Measurements from ENCODE around the gene ELK3. TPM values are rescaled to one million over a fixed set of nuclear protein-coding genes. Genes with fewer than 3 reads are reported as not detected.
A peak's percentile ranks its signal among the peaks of the same experiment; 100 is the strongest.

Gene ELK3
- total and polyA plus RNA-seq, 8 donors: 2.2 to 21.7 (median 12.7) TPM

- Histone ChIP-seq H3K27me3 (no peaks in the 10 kb centered on the region), H3K4me3 (no peak overlapping the region), H3K4me1 (peaks cover 48 to 88% (median 68%) of the 10 kb centered on the region in 4 donors), H3K9me3 (no peaks in the 10 kb centered on the region), H3K36me3 (no peaks in the 10 kb centered on the region), H3K27ac (peak overlapping the region; percentile 18 to 90 (median 86))
- intact Hi-C loops (cut with DNase I; ENCODE audit: low total_unique reads): no loop called here
- no peak for TF ChIP-seq EP300 (IDR thresholded peaks at IDR 0.05)
- no peak for TF ChIP-seq POLR2AphosphoS5 (IDR thresholded peaks at IDR 0.05)
- no peak for TF ChIP-seq POLR2A (IDR thresholded peaks at IDR 0.05)
- TF ChIP-seq CTCF (IDR thresholded peaks at IDR 0.05): no peak
- 68 to 81% (median 78%) methylated on average over 18 of the region's 18 CpGs for WGBS, 5 donors
- peak in 1 of 2 donors; percentile 23 for DNase-seq
These were observed 42.1 kb downstream of the ELK3 start for GRCh38 chr12:96236221-96236822.

GRCh38 chr12:96237035-96237434, 42.9 kb downstream of the ELK3 start:
- H3K36me3 ChIP-seq: no peaks in the 10 kb centered on the region
- TF ChIP-seq POLR2AphosphoS5 (IDR thresholded peaks at IDR 0.05): no peak
- no peak for TF ChIP-seq EP300 (IDR thresholded peaks at IDR 0.05)
- TF ChIP-seq CTCF (IDR thresholded peaks at IDR 0.05): no peak
- no peak for TF ChIP-seq POLR2A (IDR thresholded peaks at IDR 0.05)
- intact Hi-C loops (cut with DNase I; ENCODE audit: low total_unique reads): no loop called here
- WGBS, 5 donors: 67 to 90% (median 87%) methylated on average over 5 to 7 of the region's 7 CpGs
- H3K4me3 ChIP-seq: no peak overlapping the region
- H3K27me3 ChIP-seq: no peaks in the 10 kb centered on the region
- H3K9me3 ChIP-seq: no peaks in the 10 kb centered on the region
- peak overlapping the region; percentile 47 to 90 (median 86) for H3K27ac ChIP-seq
- H3K4me1 ChIP-seq: peaks cover 49 to 95% (median 74%) of the 10 kb centered on the region in 4 donors
- no peak for DNase-seq

- Histone ChIP-seq H3K9me3 (no peaks in the 10 kb centered on the region), H3K27ac (peak overlapping the region; percentile 47 to 90 (median 86)), H3K27me3 (no peaks in the 10 kb centered on the region), H3K4me1 (peaks cover 55 to 96% (median 79%) of the 10 kb centered on the region in 4 donors), H3K4me3 (no peak overlapping the region), H3K36me3 (no peaks in the 10 kb centered on the region)
- peak; percentile 44 to 61 for DNase-seq
- TF ChIP-seq POLR2AphosphoS5 (IDR thresholded peaks at IDR 0.05): peak; percentile 47 to 86 (median 68)
- no peak for TF ChIP-seq POLR2A (IDR thresholded peaks at IDR 0.05)
- no peak for TF ChIP-seq EP300 (IDR thresholded peaks at IDR 0.05)
- TF ChIP-seq CTCF (IDR thresholded peaks at IDR 0.05): no peak
- intact Hi-C loops (cut with DNase I; ENCODE audit: low total_unique reads): no loop called here
- 28 to 56% (median 46%) methylated on average over 9 of the region's 9 CpGs for WGBS, 5 donors
These were observed 43.4 kb downstream of the ELK3 start for GRCh38 chr12:96237465-96238077.

GRCh38 chr12:96238336-96239047, 44.3 kb downstream of the ELK3 start:
- DNase-seq: no peak
- H3K4me3 ChIP-seq: no peak overlapping the region
- no peaks in the 10 kb centered on the region for H3K27me3 ChIP-seq
- H3K36me3 ChIP-seq: no peaks in the 10 kb centered on the region
- H3K27ac ChIP-seq: peak overlapping the region in 4 of 5 donors; percentile 82 to 90 (median 86)
- intact Hi-C loops (cut with DNase I; ENCODE audit: low total_unique reads): no loop called here
- H3K4me1 ChIP-seq: peaks cover 57 to 89% (median 74%) of the 10 kb centered on the region in 4 donors
- no peaks in the 10 kb centered on the region for H3K9me3 ChIP-seq
- TF ChIP-seq CTCF (IDR thresholded peaks at IDR 0.05) (no peak), POLR2A (IDR thresholded peaks at IDR 0.05) (no peak), EP300 (IDR thresholded peaks at IDR 0.05) (no peak), POLR2AphosphoS5 (IDR thresholded peaks at IDR 0.05) (no peak)
- WGBS, 5 donors: 62 to 81% (median 75%) methylated on average over 11 to 13 of the region's 13 CpGs

Measured in stomach (tissue), 9 donors.